A549 treated with Mapracorat at 1 μM for 4 hours (cell line): Measurements from ENCODE around the gene RALA. TPM values are rescaled to one million over a fixed set of nuclear protein-coding genes. Genes with fewer than 3 reads are reported as not detected.

ENCODE experiments used
- total RNA-seq: library from RNA; stranded (reverse); fragments of 200-300 nt; extraction: Qiagen RNA extraction; gene quantifications from 5 replicates; pipeline ENCODE4 v1.2.3, GENCODE V29; 2022

RALA gene
- total RNA-seq: 29.2 to 47.3 TPM (median 34.5 TPM) in 5 replicates

GRCh38 chr7:39623047-39623731, at the start of gene RALA:
TSS of gene RALA (plus strand) at chr7:39623572. CDS start at chr7:39686668, 63,096 bp downstream.

Other genes starting within 250 kb of the RALA start
- 17.9 to 25.3 TPM (median 18.4 TPM) in 5 replicates for gene YAE1, start 57.2 kb upstream of the RALA start, total RNA-seq